Measurements from ENCODE around the gene CCL13. TPM values are rescaled to one million over a fixed set of nuclear protein-coding genes. Genes with fewer than 3 reads are reported as not detected.

CCL13 gene
- total RNA-seq (2021; fragmentation: NEBNext Ultra II Directional; extraction: Animal tissue kit (Norgen Biotek cat#: 25700)) (not detected in 2 replicates), polyA plus RNA-seq (2011; rRNA removed) (not detected in 2 replicates), polyA minus RNA-seq (2011; rRNA and poly(A)+ RNA removed) (not detected in 2 replicates)
- polyA plus RNA-seq (2011; cell fraction: cytosol; rRNA removed) = not detected
- not detected for polyA plus RNA-seq (2011; cell fraction: nucleus; rRNA removed)
- not detected in 4 replicates for polyA plus RNA-seq (2012, experiment 1 of 2)
- not detected for polyA plus RNA-seq (2012, experiment 2 of 2)
- polyA plus RNA-seq (2013, experiment 1 of 2) = not detected
- not detected for polyA plus RNA-seq (2013, experiment 2 of 2)
- polyA minus RNA-seq (2011; cell fraction: cytosol; rRNA and poly(A)+ RNA removed) = not detected
- not detected for polyA minus RNA-seq (2011; cell fraction: nucleus; rRNA and poly(A)+ RNA removed)
- long read RNA-seq, experiment 1 = 0 reads
- long read RNA-seq, experiment 2 = 0 reads

DNA sequence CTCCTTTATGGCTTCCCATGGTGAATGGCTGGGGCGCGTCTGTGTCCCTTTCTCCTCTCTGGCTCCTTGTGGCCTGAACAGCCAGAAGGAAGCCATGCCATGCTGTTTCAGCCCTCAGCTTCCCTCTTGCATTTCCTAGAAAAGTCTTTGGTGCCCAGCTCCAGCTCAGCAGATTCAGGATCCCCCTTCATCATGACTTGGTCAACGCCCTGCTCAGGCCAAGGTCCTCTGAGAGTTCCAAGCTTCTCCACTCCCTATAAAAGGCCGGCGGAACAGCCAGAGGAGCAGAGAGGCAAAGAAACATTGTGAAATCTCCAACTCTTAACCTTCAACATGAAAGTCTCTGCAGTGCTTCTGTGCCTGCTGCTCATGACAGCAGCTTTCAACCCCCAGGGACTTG, at the start of gene CCL13:
TSS of gene CCL13 (plus strand) at position 287 of the 400 bp plus-strand sequence. CDS start at position 334, 47 bp downstream.
- no peaks in the 10 kb centered on the region for H3K4me1 ChIP-seq (replicated peaks in 1 of 4; ENCODE audit: control insufficient read depth in 3 of 4, insufficient read depth in 4 of 4, low read length in 3 of 4)
- H3K27ac ChIP-seq (ENCODE audit: low read depth, low read length) = no peak within 1 kb of the TSS
- FAIRE-seq = no peak
- no peak within 1 kb of the TSS for H4K91ac ChIP-seq (replicated peaks; ENCODE audit: insufficient read length, low read length)
- H2BK15ac ChIP-seq (ENCODE audit: low read length) = no peak within 1 kb of the TSS
- H3K23me2 ChIP-seq (ENCODE audit: low read depth, low read length) = no peaks in the 10 kb centered on the region
- no peak within 1 kb of the TSS for H4K8ac ChIP-seq (ENCODE audit: extremely low read depth, insufficient read depth, low read length)
- H3K4me3 ChIP-seq (ENCODE audit: extremely low read depth in 1 of 4, insufficient read depth in 2 of 4, low read depth in 3 of 4, low read length in 4 of 4) = no peak within 1 kb of the TSS
- H2BK12ac ChIP-seq (ENCODE audit: low read depth, low read length) = no peak within 1 kb of the TSS
- H2BK120ac ChIP-seq (replicated peaks; ENCODE audit: low read depth, low read length) = no peak within 1 kb of the TSS
- no peak within 1 kb of the TSS for H3K4ac ChIP-seq (replicated peaks; ENCODE audit: insufficient read length, low read depth, low read length)
- no peak within 1 kb of the TSS for H2AK5ac ChIP-seq (ENCODE audit: low read depth, low read length)
- H2BK5ac ChIP-seq (ENCODE audit: low read depth, low read length) = no peak within 1 kb of the TSS
- TF ChIP-seq JUN (IDR thresholded peaks at IDR 0.05; ENCODE audit: low read depth, low read length) = no peak
- no peak for TF ChIP-seq NANOG (IDR thresholded peaks at IDR 0.05; ENCODE audit: insufficient read depth, low read depth, low read length, poor library complexity, severe bottlenecking)
- no peak for TF ChIP-seq SIX5 (IDR thresholded peaks at IDR 0.05; ENCODE audit: low read depth, low read length)
- no peak for TF ChIP-seq BACH1 (IDR thresholded peaks at IDR 0.05; ENCODE audit: low read length)
- no peak for TF ChIP-seq RBBP5 (IDR thresholded peaks at IDR 0.05; ENCODE audit: borderline replicate concordance, low read depth, low read length)
- no peak within 1 kb of the TSS for H3K23ac ChIP-seq (ENCODE audit: insufficient read length)
- 91% methylated on average over 5 of the region's 5 CpGs; no CpG with 5 or more reads in 1 of the 2 experiments for WGBS, 2 experiments (ENCODE audit: extremely low coverage in 1 of 2, insufficient coverage in 1 of 2, insufficient read length in 1 of 2, insufficient replicate concordance in 2 of 2, low coverage in 1 of 2, low lambda C conversion rate in 2 of 2, missing lambda C conversion rate in 1 of 2)
- H4K20me1 ChIP-seq (replicated peaks in 1 of 2; ENCODE audit: control insufficient read depth in 1 of 2, insufficient read depth in 2 of 2, low read length in 2 of 2) = no peaks in the 10 kb centered on the region
- no peak within 1 kb of the TSS for H3K56ac ChIP-seq (replicated peaks; ENCODE audit: insufficient read length, low read depth, low read length)
- H2BK20ac ChIP-seq (ENCODE audit: low read length) = no peak within 1 kb of the TSS
- no peaks in the 10 kb centered on the region for H3K27me3 ChIP-seq (replicated peaks in 1 of 4; ENCODE audit: control insufficient read depth in 3 of 4, extremely low read depth in 1 of 4, insufficient read depth in 3 of 4, low read length in 3 of 4)
- no peaks in the 10 kb centered on the region for H3K36me3 ChIP-seq (ENCODE audit: control insufficient read depth in 2 of 4, insufficient read depth in 4 of 4, low read length in 3 of 4)
- H3K18ac ChIP-seq (ENCODE audit: extremely low read depth, low read length) = no peak within 1 kb of the TSS
- no peak within 1 kb of the TSS for H2AFZ ChIP-seq (ENCODE audit: low read length)
- H4K5ac ChIP-seq (ENCODE audit: insufficient read length, low read depth, low read length) = no peak within 1 kb of the TSS
- ChIA-PET POLR2A (ENCODE audit: partially characterized antibody) (no interaction called here), CTCF (ENCODE audit: partially characterized antibody) (interaction anchor here (0.6 to 15.7 kb wide), 10 partner anchors 13 to 189 kb away, joined by 3 to 442 read pairs (median 4); partner anchors contain the start of gene CCL8)
- H3K4me2 ChIP-seq (ENCODE audit: insufficient read depth in 1 of 2, low read depth in 2 of 2, low read length in 2 of 2) = no peak within 1 kb of the TSS
- no peak for DNase-seq (ENCODE audit: low read depth in 1 of 2, low spot score in 2 of 2)
- no peak within 1 kb of the TSS for H3K9ac ChIP-seq (replicated peaks in 1 of 4; ENCODE audit: extremely low read depth in 1 of 4, low read depth in 3 of 4, low read length in 3 of 4)
- no peaks in the 10 kb centered on the region for H3K79me1 ChIP-seq (ENCODE audit: low read depth, low read length)
- no peak within 1 kb of the TSS for H3K14ac ChIP-seq (ENCODE audit: insufficient read length)
- H3K79me2 ChIP-seq (ENCODE audit: control insufficient read depth in 1 of 2, insufficient read depth in 2 of 2, low read length in 2 of 2) = no peaks in the 10 kb centered on the region
- H3K9me3 ChIP-seq (ENCODE audit: insufficient read depth in 2 of 2, low read depth in 1 of 2, low read length in 1 of 2) = no peaks in the 10 kb centered on the region
